GM19397 (cell line): Measurements from ENCODE around the gene HIVEP3.

Experiments
- ATAC-seq: cut with Tn5 transposase; IDR thresholded peaks from one replicate; pipeline ENCODE4 v1.9.1; 2021; ENCODE audit warnings: mild to moderate bottlenecking, moderate library complexity; ENCODE audit not compliant: unreplicated experiment

Gene HIVEP3

GRCh38 chr1:41542196-41542930 is 376.4 kb downstream of the HIVEP3 start:
- ATAC-seq: no peak

DNA sequence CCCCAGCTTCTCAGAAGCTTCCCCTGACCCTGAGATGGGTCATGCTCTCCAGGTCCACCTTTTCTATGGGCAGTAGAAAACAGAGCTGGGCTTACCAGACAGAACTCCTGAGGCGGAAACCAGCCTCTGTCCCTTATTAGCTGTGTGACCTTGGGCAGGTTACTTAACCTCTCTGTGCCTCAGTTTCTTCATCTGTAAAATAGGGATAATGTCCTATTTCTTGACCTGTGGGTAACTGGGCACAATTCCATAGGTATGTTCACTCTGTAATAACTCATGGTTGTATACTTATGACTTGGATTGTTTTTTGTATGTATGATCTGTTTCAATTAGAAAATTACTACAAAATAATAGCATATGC is 377.1 kb downstream of the HIVEP3 start:
- ATAC-seq: no peak

DNA sequence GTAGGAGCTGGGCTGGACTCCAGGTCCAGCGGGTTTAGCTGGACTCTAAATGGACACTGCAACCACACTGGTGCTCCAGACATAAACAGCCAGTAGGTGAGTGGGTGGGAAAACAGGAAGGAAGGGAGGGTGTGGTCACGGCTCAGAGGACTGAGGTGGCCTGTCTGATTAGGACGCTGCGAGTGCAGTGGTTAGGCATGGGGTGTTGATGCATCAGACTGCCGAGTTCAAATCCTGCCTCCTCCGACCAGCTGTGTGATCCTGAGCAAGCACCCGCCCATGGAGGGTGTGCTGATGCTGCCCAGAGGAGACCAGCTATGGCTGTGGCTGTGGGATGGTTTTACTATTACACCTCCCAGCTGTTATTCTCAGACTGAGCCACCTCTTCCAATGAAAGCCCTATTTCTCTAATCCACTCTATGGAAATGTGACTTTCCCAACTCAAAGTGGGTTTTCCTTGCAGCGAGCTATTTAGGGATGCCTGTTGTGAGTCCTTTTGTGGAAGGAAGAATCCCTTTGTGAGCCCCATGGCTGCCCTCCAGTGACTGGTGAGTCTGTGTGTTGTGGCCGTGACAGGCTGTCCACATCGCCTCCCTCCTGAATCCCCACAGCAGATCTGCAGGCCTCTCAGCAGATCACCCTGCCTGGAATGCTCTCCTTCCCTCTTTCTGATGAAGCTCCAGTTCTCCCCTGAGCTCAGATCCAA is 377.7 kb downstream of the HIVEP3 start:
- no peak for ATAC-seq

GRCh38 chr1:41539999-41540398 is 378.7 kb downstream of the HIVEP3 start:
- ATAC-seq: no peak

DNA sequence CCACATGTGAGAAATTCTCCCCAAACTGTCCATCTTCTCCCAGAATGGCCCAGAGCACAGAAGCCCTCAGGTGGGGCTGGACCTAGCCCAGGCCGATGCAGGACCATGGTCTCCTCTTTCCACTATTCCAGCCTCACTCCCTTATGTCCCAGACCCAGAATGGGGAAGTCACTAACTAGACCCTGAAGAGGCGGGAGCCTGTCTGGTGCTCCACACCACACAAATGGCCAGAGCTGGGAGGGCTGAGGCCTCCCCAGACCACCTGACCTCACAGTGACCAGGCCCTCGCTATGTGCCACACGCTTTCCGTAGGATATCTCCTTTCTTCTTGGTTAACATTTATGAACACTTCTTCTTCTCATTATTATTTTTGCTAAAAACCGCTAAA is 379.3 kb downstream of the HIVEP3 start:
- no peak for ATAC-seq

DNA sequence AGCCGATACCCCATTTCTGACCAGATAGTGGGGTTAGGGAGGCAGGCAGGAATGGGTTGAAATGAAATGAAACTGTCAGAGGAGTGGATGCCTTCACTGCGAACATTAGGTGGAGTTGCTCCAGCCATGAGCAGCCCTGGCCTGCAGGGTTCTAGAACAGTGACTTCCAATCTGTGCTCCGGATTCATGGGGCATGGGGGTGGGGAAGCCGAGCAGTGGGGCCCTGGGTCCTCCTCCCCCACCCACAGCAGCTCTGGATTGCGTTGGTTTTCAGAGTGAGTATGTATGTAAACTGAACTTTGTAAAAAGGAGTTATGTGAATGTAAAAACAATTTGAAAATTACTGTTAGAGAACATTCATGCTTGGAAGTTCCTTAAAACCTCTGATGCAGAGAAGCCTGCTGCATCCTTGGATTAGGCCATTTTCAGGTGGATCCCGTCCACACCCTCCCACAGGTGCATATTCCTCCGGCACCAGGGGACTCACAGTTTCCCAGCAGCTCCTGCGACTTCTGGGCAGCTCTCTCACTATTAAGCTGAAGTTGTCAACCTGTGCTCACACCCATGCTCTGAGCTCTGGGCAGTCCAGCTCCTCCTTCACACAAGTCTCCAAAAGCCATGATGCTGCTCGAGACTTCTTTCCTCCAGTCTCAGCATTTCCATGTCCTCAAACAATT is 379.8 kb downstream of the HIVEP3 start:
- no peak for ATAC-seq

DNA sequence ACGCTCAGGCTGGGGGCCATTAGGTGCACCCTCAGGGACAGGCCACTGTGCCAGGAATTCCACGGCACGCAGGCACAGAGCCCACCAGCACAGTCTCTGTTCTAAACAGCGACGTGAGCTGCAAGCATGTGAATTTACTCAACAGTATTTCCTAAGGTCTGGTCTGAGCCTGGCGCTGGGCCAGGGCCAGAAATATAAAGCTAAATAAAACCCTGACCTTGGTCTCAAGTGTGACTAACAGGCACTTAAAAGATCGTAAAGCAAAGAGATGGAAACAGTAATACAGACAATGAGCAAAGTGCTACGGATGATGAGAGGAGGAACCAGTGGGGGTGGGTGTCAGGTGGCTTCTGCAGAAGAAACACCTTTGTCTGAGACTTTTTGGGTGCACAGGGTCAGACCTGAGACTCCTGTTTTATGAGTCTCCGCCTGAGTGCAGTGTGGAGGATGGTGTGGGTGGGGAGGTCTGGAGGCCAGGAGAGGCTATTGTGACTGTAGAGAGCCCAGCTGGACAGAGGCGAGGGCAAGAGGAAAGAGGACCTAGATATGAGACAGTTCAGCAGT is 380.9 kb downstream of the HIVEP3 start:
- ATAC-seq: no peak

GRCh38 chr1:41537251-41537650 is 381.5 kb downstream of the HIVEP3 start:
- ATAC-seq: no peak

- ATAC-seq: no peak
These were observed 382.3 kb downstream of the HIVEP3 start for GRCh38 chr1:41536361-41536802.

DNA sequence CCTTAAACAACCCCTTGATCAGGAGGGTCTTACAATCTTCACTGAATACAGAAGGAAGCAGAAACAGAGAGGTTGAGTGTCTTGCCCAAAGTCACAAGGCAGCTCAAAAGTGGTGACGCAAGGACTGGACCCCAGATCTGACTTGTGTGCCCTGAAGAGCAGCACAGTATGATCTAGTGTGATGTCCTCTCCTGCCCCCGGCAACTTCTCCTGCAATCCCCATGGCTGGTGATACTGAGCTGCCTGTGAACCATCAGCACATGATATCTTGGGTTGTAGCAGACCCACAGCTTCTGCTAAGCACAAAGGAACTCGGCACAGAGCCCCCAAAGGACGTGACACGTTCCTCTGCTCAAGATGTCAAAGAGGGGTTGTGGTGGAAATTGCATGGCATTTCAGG is 383.0 kb downstream of the HIVEP3 start:
- no peak for ATAC-seq

DNA sequence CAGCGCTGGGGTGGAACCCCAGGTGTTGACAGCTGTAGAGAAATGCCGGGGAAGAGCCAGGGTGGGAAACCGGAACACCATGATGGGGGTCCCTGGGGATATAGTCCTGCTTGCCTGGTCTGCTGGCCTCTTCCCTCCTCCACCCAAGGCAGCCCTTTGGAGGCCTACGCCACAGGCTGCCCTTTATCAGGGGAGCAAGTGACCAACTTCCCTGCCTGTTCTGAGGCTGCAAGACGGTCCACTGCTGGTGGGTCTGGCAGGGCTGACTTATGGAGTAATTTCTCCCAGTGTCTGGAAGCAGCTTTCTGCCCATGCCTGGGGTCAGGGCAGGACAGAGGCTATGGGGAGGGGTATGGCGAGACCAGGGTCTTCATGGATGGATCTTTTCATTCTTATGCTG is 383.4 kb downstream of the HIVEP3 start:
- ATAC-seq: no peak

DNA sequence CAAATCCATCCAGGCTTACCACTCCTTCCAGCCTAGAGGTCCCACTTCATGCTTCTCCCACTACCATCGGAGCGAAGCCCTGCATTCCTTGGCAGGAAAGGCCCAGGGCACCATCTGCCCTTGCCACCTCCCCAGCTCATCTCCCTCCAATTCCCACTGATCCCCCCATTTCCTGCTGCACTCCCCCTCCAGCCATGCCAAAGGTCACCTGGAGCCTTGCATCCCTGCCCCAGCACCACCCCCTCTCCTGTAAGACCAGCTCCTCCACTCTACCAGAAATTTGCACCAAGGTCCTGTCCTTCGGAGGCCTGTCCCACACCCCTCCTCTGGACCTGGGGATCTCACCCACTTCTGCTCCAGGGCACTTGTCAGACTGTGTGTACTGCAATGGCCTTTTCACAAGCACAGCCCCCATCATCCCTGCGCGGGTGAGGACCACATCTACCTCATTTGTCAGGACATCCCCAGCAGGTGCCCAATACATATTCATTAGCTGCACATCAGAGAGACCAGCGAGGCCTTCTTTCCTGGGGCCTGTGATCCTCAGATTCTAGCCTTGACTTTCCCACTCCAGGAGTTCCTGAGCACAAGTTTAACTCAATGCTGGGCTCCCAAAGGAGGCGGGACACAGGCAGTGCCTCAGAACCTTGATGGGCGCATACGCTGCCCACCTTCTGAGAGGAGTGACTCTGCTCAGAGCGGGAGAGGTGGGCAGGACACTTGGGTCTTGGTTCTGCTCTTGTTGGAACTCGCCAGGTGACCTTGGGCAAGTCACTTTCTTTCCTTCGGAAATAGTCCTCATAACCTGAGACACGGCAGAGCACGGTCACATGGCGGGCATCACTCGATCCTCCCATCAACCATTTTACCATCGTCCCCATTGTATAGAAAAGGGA is 384.3 kb downstream of the HIVEP3 start:
- no peak for ATAC-seq

- ATAC-seq: no peak
These were observed 385.0 kb downstream of the HIVEP3 start for GRCh38 chr1:41533731-41534080.

DNA sequence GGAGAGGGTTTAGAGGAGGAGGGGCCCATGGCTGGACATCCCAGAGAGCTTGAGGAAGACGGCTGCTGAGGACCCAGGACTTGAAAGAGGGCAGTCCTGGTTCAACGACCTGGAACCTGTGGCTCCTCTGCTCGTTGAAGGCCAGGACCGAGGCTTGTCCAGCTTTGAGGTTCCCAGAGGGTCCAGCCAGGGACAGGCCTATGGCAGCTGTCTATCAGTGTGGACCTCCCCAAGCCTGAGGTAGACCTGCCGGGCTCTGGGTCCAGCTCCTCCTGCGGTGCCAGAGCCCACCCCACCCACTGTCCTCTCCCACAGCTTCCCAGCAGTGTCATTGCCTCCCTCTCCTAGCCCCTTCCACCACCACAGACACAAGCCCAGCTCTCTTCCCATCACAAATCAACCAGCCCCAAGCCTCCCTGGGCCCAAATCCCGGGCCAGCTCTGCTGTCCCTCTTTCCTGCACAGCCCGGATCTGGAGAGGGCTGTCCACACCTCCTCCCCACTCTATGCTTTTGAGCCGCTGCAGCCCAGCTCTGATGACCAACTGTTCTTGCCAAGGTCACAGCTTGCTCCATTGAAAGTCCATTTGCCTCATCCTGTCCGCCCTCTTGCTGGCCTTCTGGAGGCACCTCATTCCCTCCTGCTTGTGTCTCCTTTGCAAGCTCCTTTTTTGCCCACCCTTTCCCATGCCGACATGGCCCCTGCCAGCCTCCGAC is 385.5 kb downstream of the HIVEP3 start:
- ATAC-seq: no peak

DNA sequence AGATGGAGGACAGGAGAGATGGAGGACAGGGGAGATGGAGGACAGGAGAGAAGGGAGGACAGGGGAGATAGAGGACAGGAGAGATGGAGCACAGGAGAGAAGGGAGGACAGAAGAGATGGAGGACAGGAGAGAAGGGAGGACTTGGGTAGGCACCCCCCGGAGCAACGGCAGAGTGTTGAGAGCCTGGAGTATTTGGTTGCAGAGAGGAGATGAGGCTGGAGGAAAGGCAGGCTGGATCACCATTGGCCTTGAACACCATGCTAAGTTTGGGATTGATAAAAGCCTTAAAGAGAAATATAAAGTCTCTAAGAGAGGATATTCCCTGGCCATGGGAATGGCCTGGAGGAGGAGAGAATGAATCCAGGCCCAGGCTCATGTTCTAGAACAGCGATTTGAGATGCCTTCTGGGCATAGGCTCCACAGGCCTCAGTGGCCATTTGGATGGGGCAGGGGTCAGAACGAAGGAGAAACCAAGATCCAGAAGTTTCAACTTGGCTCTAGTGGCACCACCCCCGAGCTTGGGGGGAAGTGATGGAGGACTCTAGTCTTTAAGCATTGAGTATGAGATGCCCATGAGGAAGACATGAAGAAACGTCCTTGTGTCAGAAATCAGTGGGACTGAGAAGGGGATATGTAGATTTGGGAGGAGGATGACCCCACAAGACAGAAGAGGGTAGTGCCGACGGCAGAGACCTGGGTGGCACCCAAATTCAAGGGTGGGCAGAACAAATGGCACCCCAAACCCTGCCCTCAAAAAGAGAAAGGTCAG is 386.3 kb downstream of the HIVEP3 start:
- ATAC-seq: no peak

- ATAC-seq: no peak
These were observed 388.3 kb downstream of the HIVEP3 start for GRCh38 chr1:41530411-41530810.

GRCh38 chr1:41529621-41530395 is 388.9 kb downstream of the HIVEP3 start:
- ATAC-seq: no peak

DNA sequence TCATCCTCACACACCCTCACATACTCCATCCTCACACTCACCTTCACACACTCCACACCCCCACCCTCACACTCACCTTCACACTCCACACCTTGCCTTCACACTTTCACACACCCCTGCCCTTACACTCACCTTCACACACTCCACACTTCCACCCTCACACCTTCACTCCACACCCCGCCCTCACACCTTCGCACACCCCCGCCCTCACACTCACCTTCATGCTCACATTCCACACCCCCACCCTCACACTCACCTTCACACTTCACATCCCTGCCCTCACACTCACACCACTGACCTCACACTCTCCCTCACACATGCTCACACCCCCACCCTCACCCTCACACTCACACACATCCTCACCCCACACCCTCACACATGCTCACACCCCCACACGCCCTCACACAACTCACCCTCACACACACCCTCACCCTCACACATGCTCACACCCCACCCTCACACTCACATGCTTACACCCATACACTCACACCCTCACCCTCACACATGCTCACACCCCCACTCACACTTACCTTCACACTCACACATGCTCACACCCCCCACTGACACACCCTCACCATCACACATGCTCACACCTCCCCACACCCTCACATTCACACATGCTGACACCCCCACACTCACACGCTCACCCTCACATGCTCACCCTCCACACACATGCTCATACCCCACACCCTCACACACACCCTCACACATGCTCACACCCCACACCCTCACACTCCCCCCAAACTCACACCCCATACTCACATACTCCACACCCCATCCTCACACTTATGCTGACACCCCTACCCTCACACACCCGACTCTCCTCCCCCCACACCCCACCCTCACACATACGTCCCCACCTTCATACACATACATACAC is 389.8 kb downstream of the HIVEP3 start:
- no peak for ATAC-seq
